GM12801 (cell line): Measurements from ENCODE around the gene ANGPTL2.

Experiments used
- TF ChIP-seq, protein P1 (sequence below): IDR thresholded peaks from one replicate; pipeline ENCODE4 v1.5.1; 2011; ENCODE audit warnings: control low read depth; ENCODE audit not compliant: insufficient read length; ENCODE audit errors: extremely low read depth

Gene ANGPTL2

DNA sequence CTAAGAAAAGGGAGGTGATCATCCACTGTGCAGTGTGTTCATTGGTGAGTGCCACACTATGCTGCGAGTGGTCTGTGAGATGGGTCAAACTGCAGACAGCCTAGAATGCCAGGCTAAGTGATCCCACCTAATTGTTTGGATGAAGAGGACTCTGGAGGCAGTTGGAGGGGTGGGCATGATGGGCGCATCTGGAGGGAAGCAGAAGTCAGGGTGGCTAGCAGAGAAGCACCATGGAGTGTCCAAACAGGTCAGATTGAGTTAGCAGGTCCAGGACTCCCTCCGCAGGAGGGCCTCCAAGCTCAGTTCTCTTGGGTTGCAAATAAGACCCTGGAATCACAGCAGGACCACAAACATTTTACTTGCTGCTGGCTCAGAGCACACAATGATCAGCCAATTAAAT, 19.9 kb upstream of the ANGPTL2 start:
- TF ChIP-seq, protein P1, sequence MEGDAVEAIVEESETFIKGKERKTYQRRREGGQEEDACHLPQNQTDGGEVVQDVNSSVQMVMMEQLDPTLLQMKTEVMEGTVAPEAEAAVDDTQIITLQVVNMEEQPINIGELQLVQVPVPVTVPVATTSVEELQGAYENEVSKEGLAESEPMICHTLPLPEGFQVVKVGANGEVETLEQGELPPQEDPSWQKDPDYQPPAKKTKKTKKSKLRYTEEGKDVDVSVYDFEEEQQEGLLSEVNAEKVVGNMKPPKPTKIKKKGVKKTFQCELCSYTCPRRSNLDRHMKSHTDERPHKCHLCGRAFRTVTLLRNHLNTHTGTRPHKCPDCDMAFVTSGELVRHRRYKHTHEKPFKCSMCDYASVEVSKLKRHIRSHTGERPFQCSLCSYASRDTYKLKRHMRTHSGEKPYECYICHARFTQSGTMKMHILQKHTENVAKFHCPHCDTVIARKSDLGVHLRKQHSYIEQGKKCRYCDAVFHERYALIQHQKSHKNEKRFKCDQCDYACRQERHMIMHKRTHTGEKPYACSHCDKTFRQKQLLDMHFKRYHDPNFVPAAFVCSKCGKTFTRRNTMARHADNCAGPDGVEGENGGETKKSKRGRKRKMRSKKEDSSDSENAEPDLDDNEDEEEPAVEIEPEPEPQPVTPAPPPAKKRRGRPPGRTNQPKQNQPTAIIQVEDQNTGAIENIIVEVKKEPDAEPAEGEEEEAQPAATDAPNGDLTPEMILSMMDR: no peak

DNA sequence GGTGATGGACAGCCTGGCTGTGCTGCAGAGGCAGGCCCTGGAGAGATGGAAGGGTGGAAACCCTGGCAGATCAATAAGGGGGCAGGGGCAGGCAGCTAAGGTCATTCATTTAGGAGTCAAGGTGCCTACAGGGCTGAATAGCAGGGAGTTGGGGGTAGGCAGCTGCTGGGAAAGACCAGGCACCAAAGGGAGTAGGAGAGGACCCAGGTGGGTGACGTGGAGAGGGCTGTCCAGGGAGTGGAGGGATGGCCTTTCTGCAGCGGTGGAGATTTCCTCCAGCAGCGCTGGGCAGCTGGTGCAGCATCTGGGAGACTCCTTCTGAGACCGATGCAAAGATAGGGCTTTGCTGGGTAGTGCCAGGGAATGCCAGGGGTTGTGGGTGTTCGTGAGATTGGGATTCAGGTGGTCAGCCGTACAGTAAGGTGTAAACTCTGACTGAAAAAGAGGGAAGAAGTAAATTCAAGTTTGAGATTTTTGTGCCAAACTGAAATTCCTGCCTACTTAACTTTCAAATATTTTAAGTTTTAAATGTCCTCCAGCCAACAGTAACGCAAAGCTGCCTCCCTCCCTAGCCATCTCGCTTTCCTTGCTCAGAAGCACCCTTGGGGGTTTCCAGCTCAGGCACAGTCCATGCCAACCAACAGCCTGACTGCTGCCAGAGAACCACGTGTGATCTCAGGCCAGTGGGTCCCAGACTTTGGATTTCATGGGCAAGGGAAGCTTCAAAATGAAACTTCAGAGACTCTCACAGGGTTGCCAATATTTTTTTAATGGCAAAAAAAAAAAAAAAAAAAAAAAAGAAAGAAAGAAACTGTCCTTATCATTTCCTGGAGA, 18.6 kb upstream of the ANGPTL2 start:
- TF ChIP-seq, protein P1: no peak

DNA sequence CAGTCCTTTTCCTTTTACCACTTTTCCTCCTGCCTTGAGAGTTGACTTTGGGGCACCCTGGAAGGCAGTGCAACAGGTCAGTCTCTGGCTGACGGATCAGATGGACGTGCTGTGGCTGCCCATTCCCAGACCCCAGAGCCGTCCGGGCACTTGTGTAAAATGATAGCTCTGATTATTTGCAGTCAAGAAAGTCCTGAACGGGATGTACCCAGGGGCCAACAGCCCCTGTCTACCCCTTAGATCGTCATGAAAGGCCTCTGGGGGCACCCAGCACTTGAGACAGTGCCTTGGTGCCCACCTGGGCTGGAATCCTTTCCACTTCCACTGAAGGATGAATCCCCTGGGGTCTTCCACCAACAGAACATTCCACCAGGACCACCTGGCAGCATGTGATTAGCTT, 17.7 kb upstream of the ANGPTL2 start:
- TF ChIP-seq, protein P1: no peak

DNA sequence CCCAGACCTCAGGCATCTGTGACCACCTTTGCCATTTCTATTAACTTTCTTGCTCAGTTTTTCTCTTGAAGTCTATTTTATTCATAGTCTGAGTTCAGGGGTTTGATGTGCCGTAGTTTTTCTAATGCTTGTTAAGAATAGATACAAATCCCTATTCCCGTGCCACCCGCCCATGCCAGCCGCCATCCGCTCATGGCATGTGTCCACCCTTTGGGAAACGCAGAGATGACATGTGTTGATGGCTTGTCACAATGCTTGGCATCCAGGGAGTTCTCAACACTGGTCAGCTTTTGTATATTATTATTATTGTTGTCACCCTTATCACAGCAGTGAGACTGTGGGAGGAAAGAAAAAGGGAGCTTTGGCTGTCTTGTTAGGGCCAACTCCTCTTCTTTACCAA, 17.3 kb upstream of the ANGPTL2 start:
- TF ChIP-seq, protein P1: no peak

DNA sequence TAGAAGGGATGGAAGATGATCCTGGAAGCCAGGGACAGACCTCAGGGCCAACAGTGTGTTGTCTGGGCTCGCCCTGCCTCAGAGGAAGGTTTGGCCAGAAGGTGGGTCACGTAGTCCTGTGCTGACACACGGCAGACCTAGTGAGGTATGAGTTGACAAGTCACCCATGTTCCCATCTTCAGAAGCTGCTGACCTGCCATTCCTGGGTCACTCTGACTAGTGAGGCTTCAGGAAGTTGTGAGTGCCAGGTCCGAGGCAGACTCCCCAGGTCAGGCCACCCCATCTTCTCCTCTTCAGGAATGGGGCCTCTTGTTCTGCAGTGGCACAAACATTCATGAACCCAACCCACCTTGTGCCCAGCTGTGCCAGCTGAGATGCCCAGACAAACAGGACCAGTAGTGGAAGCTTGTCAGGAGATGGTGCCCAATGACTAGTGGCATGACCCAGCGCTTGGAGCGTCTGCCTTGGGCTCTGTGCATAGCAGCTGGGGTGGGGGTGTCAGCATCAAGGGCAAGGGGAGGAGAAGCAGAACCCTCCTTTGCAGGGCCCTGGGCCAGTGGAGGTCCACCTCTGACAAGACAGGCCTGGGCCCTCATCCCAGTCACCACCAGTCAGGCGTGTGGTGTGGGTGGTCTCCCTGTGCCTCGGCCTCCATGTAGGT, 16.8 kb upstream of the ANGPTL2 start:
- TF ChIP-seq, protein P1: no peak

DNA sequence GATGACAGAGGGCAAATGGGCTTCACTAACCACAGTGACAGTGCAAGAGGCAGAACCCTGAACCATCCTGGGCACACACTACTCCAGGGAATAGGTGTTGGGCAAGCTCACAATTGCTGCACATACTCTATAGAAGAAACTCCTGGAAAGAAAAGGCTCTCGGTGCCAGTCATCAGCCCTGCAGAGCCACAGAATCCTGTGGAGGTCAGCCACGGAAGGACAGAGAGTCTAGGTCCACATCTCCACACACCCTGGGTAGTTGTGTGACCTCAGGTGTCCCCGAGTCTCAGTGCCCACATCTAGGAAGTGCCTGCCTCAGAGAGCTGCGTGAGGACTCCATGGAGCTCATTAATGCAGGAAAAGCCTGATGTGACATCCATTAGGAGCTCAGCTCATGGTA, 16.0 kb upstream of the ANGPTL2 start:
- TF ChIP-seq, protein P1: no peak

DNA sequence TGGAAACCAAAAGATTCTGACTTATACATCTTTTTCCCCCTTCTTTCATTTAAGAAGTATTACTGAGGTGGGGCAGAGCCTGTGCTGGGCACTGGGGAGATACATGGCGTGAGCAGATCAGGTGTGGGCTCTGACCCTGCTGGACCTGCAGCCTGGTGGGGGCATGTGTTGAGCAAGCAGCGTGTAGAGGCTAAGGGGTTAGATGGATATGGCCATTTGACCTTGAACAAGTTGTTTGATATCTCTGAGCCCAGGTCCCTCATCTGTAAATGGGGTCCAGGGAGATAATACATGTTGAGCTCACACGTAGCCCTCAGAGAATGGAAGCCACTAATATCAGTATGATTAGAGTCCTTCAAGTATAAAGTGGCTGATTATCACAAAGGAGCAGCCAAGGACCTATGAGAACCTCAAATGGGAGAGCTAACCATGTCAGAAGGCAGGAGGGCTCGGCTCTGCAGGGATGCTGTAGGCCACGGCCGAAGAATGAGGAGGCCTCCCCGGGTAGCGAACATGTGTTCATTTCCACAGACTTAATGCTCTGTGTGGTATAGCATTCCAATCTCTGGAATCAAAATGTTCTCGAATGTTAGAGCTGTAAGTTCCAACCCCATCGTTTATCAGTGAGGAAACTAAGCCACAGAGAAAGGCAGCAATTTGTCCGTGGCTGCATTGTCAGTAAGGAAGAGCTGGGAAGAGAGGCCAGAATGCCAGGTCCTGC, 15.4 kb upstream of the ANGPTL2 start:
- TF ChIP-seq, protein P1: no peak
